ENCODE data around the gene KCNE3.

KCNE3 gene

GRCh38 chr11:74479732-74480123 lies 12.4 kb upstream of the KCNE3 start:
- H3K4me1 ChIP-seq: no peaks in the 10 kb centered on the region
- no peak overlapping the region for H3K27ac ChIP-seq

DNA sequence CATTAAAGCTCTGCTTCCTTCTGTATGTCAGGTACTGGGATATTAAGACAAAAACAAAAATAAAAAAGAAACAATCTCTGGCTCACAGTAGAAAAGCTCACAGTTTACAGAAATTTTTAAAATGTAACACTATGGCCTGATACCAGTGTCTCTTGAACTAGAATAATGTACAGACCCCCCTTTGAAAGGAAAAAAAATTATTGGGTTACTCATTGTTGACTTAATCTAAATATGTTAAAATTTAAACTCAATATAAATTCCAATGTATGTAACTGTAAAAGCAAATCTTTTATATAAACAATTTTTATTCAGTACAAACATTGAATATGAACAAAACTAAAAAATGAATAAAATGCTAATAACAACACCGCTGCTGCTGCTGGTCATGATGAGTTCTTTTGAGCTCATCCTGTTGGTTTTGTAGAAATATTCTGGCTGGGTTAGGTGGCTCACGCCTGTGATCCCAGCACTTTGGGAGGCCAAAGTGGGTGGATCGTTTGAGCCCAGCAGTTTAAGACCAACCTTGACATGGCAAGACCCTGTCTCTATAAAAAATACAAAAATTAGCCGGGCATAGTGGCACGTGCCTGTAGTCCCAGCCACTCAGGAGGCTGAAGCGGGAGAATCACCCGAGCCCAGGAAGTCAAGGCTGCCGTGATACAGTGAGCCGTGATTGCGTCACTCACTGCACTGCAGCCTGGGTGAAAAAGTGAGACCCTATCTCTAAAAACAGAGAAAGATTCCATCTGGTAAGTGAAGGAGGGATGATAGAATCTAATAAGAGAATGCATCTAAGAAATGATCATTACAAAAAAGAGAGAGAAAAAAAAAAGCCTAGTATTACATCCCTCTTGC lies 11.8 kb upstream of the KCNE3 start:
- Histone ChIP-seq H3K4me2 (ENCODE audit: low read length) (no peak overlapping the region), H3K9ac (no peak overlapping the region), H2AFZ (no peak overlapping the region), H3K79me2 (no peaks in the 10 kb centered on the region), H3K4me1 (no peaks in the 10 kb centered on the region), H3K27ac (no peak overlapping the region), H3K27me3 (ENCODE audit: control insufficient read depth, insufficient read depth, low read length) (no peaks in the 10 kb centered on the region), H3K4me3 (ENCODE audit: low read depth, low read length) (no peak overlapping the region), H3K36me3 (ENCODE audit: control insufficient read depth, insufficient read depth, low read length) (no peaks in the 10 kb centered on the region), H3K9me3 (ENCODE audit: control insufficient read depth, low read length) (no peaks in the 10 kb centered on the region)
- TF ChIP-seq CTCF (IDR thresholded peaks at IDR 0.05): no peak

More at GRCh38 chr11:74479732-74480123, 12.4 kb upstream of the KCNE3 start:
- Histone ChIP-seq H3K4me3 (ENCODE audit: low read depth, low read length) (no peak overlapping the region), H3K36me3 (ENCODE audit: control insufficient read depth, insufficient read depth, low read length) (no peaks in the 10 kb centered on the region), H3K27me3 (ENCODE audit: control insufficient read depth, insufficient read depth, low read length) (no peaks in the 10 kb centered on the region), H3K9ac (no peak overlapping the region), H3K4me2 (ENCODE audit: low read length) (no peak overlapping the region), H3K79me2 (no peaks in the 10 kb centered on the region), H3K9me3 (ENCODE audit: control insufficient read depth, low read length) (no peaks in the 10 kb centered on the region), H2AFZ (no peak overlapping the region)
- no peak for TF ChIP-seq CTCF (IDR thresholded peaks at IDR 0.05)

DNA sequence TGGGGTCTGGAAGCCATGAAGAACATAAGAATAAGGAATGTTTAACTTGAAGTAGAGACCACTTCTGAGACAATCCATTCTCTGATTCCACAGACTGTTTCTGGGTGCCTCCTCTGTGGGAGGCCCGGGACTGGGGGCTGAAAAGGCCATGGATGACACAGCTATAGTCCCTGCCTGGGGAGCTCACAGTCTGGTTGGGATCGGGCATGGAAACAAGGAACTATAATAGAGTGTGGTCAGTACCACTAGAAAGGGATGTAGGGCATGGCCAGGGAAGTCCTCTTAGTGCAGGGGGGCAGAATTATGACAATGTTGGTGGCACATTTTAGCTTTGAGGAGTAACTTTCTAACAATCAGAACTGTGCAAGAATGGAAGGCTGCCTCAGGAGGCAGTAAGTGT lies 9.2 kb upstream of the KCNE3 start:
- Histone ChIP-seq H3K4me3 (ENCODE audit: low read depth, low read length) (no peak overlapping the region), H3K9ac (no peak overlapping the region), H3K27ac (no peak overlapping the region), H2AFZ (no peak overlapping the region), H3K79me2 (no peaks in the 10 kb centered on the region), H3K27me3 (ENCODE audit: control insufficient read depth, insufficient read depth, low read length) (no peaks in the 10 kb centered on the region), H3K9me3 (ENCODE audit: control insufficient read depth, low read length) (no peaks in the 10 kb centered on the region), H3K4me1 (no peaks in the 10 kb centered on the region), H3K36me3 (ENCODE audit: control insufficient read depth, insufficient read depth, low read length) (no peaks in the 10 kb centered on the region), H3K4me2 (ENCODE audit: low read length) (no peak overlapping the region)
- no peak for TF ChIP-seq CTCF (IDR thresholded peaks at IDR 0.05)

GRCh38 chr11:74474316-74474715 lies 7.0 kb upstream of the KCNE3 start:
- no peaks in the 10 kb centered on the region for H3K79me2 ChIP-seq
- H3K9ac ChIP-seq: no peak overlapping the region

More at GRCh38 chr11:74474316-74474715, 7.0 kb upstream of the KCNE3 start:
- Histone ChIP-seq H3K36me3 (ENCODE audit: control insufficient read depth, insufficient read depth, low read length) (no peaks in the 10 kb centered on the region), H3K27ac (no peak overlapping the region), H3K4me3 (ENCODE audit: low read depth, low read length) (no peak overlapping the region), H3K4me1 (no peaks in the 10 kb centered on the region), H3K4me2 (ENCODE audit: low read length) (no peak overlapping the region), H2AFZ (no peak overlapping the region), H3K9me3 (ENCODE audit: control insufficient read depth, low read length) (no peaks in the 10 kb centered on the region), H3K27me3 (ENCODE audit: control insufficient read depth, insufficient read depth, low read length) (no peaks in the 10 kb centered on the region)
- no peak for TF ChIP-seq CTCF (IDR thresholded peaks at IDR 0.05)
